Stimulated activated CD8-positive, alpha-beta memory T cell treated with anti-CD3 and anti-CD28 coated beads, Interleukin-15, amount 100 ng/mL, for 48 hours (primary cell): ENCODE results near the gene SLC22A13.
"Not testable (repeated sequence)": the region's sequence is repeated elsewhere in the genome, so short reads cannot be mapped to it uniquely, and the experiment has no call there.

Experiments
- DNase-seq, 2 donors: peaks; one replicate each; pipeline ENCODE4 v3.0.0-alpha.2; 2020; ENCODE audit warnings: low read depth in 2 of 2

The SLC22A13 gene

GRCh38 chr3:38297947-38298711, 32.5 kb downstream of the SLC22A13 start:
- DNase-seq, result no peak

GRCh38 chr3:38306941-38307340, 41.3 kb downstream of the SLC22A13 start:
- no peak for DNase-seq

- DNase-seq, result no peak
These were observed 42.0 kb downstream of the SLC22A13 start for GRCh38 chr3:38307599-38307998.

- no peak for DNase-seq
These were observed 42.8 kb downstream of the SLC22A13 start for GRCh38 chr3:38308456-38308855.

- DNase-seq, result no peak
These were observed 45.9 kb downstream of the SLC22A13 start for GRCh38 chr3:38311476-38311875.

GRCh38 chr3:38311941-38312340, 46.3 kb downstream of the SLC22A13 start:
- no peak for DNase-seq

- DNase-seq, result no peak
These were observed 46.7 kb downstream of the SLC22A13 start for GRCh38 chr3:38312356-38312755.

GRCh38 chr3:38313263-38313662, 47.7 kb downstream of the SLC22A13 start:
- DNase-seq, result no peak

- no peak for DNase-seq
These were observed 48.1 kb downstream of the SLC22A13 start for GRCh38 chr3:38313695-38314094.

- DNase-seq, result no peak
These were observed 48.6 kb downstream of the SLC22A13 start for GRCh38 chr3:38314112-38314763.

GRCh38 chr3:38314764-38315487, 49.3 kb downstream of the SLC22A13 start:
- DNase-seq, result no peak

GRCh38 chr3:38315488-38316230, 50.0 kb downstream of the SLC22A13 start:
- DNase-seq, result no peak

GRCh38 chr3:38316356-38317191, 51.0 kb downstream of the SLC22A13 start:
- DNase-seq, result no peak

- no peak for DNase-seq
These were observed 51.7 kb downstream of the SLC22A13 start for GRCh38 chr3:38317192-38317759.

- DNase-seq, result no peak
These were observed 53.4 kb downstream of the SLC22A13 start for GRCh38 chr3:38318766-38319671.

- not testable (repeated sequence) for DNase-seq
These were observed 55.0 kb downstream of the SLC22A13 start for GRCh38 chr3:38320638-38321037.

- no peak for DNase-seq
These were observed 57.4 kb downstream of the SLC22A13 start for GRCh38 chr3:38323060-38323459.

GRCh38 chr3:38325256-38325655, 59.6 kb downstream of the SLC22A13 start:
- no peak for DNase-seq

- DNase-seq, result no peak
These were observed 61.9 kb downstream of the SLC22A13 start for GRCh38 chr3:38327335-38328009.
